ENCODE measurements around the gene RBM19. TPM values are rescaled to one million over a fixed set of nuclear protein-coding genes. Genes with fewer than 3 reads are reported as not detected.

The RBM19 gene
- total and polyA plus RNA-seq, 4 donors: 17.9 to 33.6 (median 21.9) TPM

- H3K9ac ChIP-seq (ENCODE audit: insufficient read depth in 1 of 2, low read length in 2 of 2): no peak overlapping the region
- no peaks in the 10 kb centered on the region for H3K27me3 ChIP-seq (ENCODE audit: control insufficient read depth in 3 of 3, insufficient read depth in 3 of 3, low read length in 2 of 3)
- no peak overlapping the region for H3K27ac ChIP-seq (ENCODE audit: low read depth in 1 of 2, low read length in 1 of 2)
- no peak for TF ChIP-seq CTCF (IDR thresholded peaks at IDR 0.05; ENCODE audit: control extremely low read depth, extremely low read depth)
- H3K36me3 ChIP-seq (ENCODE audit: control insufficient read depth in 4 of 4, insufficient read depth in 4 of 4, low read length in 4 of 4): no peaks in the 10 kb centered on the region
- H3K4me3 ChIP-seq: no peak overlapping the region
- H3K4me1 ChIP-seq (ENCODE audit: control insufficient read depth in 5 of 5, insufficient read depth in 5 of 5, low read length in 5 of 5): no peaks in the 10 kb centered on the region
- ATAC-seq (ENCODE audit: insufficient read depth, low FRiP score) (no peak), DNase-seq (no peak)
- WGBS, 2 donors: 82 to 84% methylated on average over 22 of the region's 22 CpGs
- H3K9me3 ChIP-seq (ENCODE audit: control insufficient read depth in 4 of 4, insufficient read depth in 3 of 4, low read length in 3 of 4): peaks cover 0 to 5% (median 2%) of the 10 kb centered on the region in 4 donors
These were observed 163.0 kb downstream of the RBM19 start for GRCh38 chr12:113802966-113803758.

- WGBS, 2 donors: 87 to 92% methylated on average over 17 of the region's 17 CpGs
- ATAC-seq (ENCODE audit: insufficient read depth, low FRiP score) (no peak), DNase-seq (no peak)
- Histone ChIP-seq H3K36me3 (ENCODE audit: control insufficient read depth in 4 of 4, insufficient read depth in 4 of 4, low read length in 4 of 4) (no peaks in the 10 kb centered on the region), H3K9ac (ENCODE audit: insufficient read depth in 1 of 2, low read length in 2 of 2) (no peak overlapping the region), H3K4me3 (no peak overlapping the region), H3K9me3 (ENCODE audit: control insufficient read depth in 4 of 4, insufficient read depth in 3 of 4, low read length in 3 of 4) (peaks cover 0 to 4% (median 1%) of the 10 kb centered on the region in 4 donors), H3K4me1 (ENCODE audit: control insufficient read depth in 5 of 5, insufficient read depth in 5 of 5, low read length in 5 of 5) (peaks cover 0 to 3% (median 0%) of the 10 kb centered on the region in 5 donors), H3K27me3 (ENCODE audit: control insufficient read depth in 3 of 3, insufficient read depth in 3 of 3, low read length in 2 of 3) (no peaks in the 10 kb centered on the region), H3K27ac (ENCODE audit: low read depth in 1 of 2, low read length in 1 of 2) (no peak overlapping the region)
- no peak for TF ChIP-seq CTCF (IDR thresholded peaks at IDR 0.05; ENCODE audit: control extremely low read depth, extremely low read depth)
These were observed 163.9 kb downstream of the RBM19 start for GRCh38 chr12:113802000-113802749.

GRCh38 chr12:113800201-113800600 is 165.9 kb downstream of the RBM19 start:
- Histone ChIP-seq H3K9me3 (ENCODE audit: control insufficient read depth in 4 of 4, insufficient read depth in 3 of 4, low read length in 3 of 4) (no peaks in the 10 kb centered on the region), H3K4me3 (no peak overlapping the region), H3K36me3 (ENCODE audit: control insufficient read depth in 4 of 4, insufficient read depth in 4 of 4, low read length in 4 of 4) (no peaks in the 10 kb centered on the region), H3K27me3 (ENCODE audit: control insufficient read depth in 3 of 3, insufficient read depth in 3 of 3, low read length in 2 of 3) (peaks cover 0 to 8% (median 0%) of the 10 kb centered on the region in 3 donors), H3K27ac (ENCODE audit: low read depth in 1 of 2, low read length in 1 of 2) (no peak overlapping the region), H3K4me1 (ENCODE audit: control insufficient read depth in 5 of 5, insufficient read depth in 5 of 5, low read length in 5 of 5) (peaks cover 0 to 13% (median 0%) of the 10 kb centered on the region in 5 donors), H3K9ac (ENCODE audit: insufficient read depth in 1 of 2, low read length in 2 of 2) (no peak overlapping the region)
- DNase-seq (no peak), ATAC-seq (ENCODE audit: insufficient read depth, low FRiP score) (no peak)
- WGBS, 2 donors: 95 to 97% methylated on average over 12 of the region's 12 CpGs
- no peak for TF ChIP-seq CTCF (IDR thresholded peaks at IDR 0.05; ENCODE audit: control extremely low read depth, extremely low read depth)

Data from lung (tissue), 12 donors.